Trophoblast cell (in vitro differentiated cells and primary cell): ENCODE data around the gene SSPN.

Source experiments
- DNase-seq, 2 donors: peaks; one replicate each; pipeline ENCODE4 v3.0.0-alpha.2; 2016
- H2AFZ ChIP-seq: 2 replicates; pipeline ENCODE4 v1.6.1; 2013; ENCODE audit warnings: low read length, moderate library complexity, mild to moderate bottlenecking; ENCODE audit not compliant: insufficient read depth, poor library complexity
- H2AK5ac ChIP-seq: 2 replicates; pipeline ENCODE4 v1.6.1; 2013; ENCODE audit warnings: mild to moderate bottlenecking, low read length
- H2BK120ac ChIP-seq: 2 replicates; pipeline ENCODE4 v1.6.1; 2013; ENCODE audit warnings: low read length, mild to moderate bottlenecking, moderate library complexity; ENCODE audit not compliant: insufficient read depth, poor library complexity
- H2BK12ac ChIP-seq: 2 replicates; pipeline ENCODE4 v1.6.1; 2013; ENCODE audit warnings: mild to moderate bottlenecking, low read length, moderate library complexity
- H2BK5ac ChIP-seq: 2 replicates; pipeline ENCODE4 v1.6.1; 2013; ENCODE audit warnings: low read length, low read depth, moderate library complexity, mild to moderate bottlenecking; ENCODE audit not compliant: poor library complexity
- H3K14ac ChIP-seq: 2 replicates; pipeline ENCODE4 v1.6.1; 2013; ENCODE audit warnings: mild to moderate bottlenecking, low read length
- H3K18ac ChIP-seq: 2 replicates; pipeline ENCODE4 v1.6.1; 2013; ENCODE audit warnings: mild to moderate bottlenecking, low read length
- H3K23ac ChIP-seq: 2 replicates; pipeline ENCODE4 v1.6.1; 2013; ENCODE audit warnings: low read length
- H3K27ac ChIP-seq: 2 replicates; pipeline ENCODE4 v1.5.1; 2013; ENCODE audit warnings: low read depth, mild to moderate bottlenecking, inconsistent platforms, low read length, moderate library complexity
- H3K27me3 ChIP-seq: 2 replicates; pipeline ENCODE4 v1.6.1; 2013; ENCODE audit warnings: inconsistent platforms, mild to moderate bottlenecking, low read length, moderate library complexity; ENCODE audit not compliant: insufficient read depth
- H3K36me3 ChIP-seq, 2 experiments: 1 replicate in 1 of 2; 2 replicates in 1 of 2; pipeline ENCODE4 v1.6.1; 2013; ENCODE audit warnings: low read length in 2 of 2, mild to moderate bottlenecking in 2 of 2, moderate library complexity in 1 of 2; ENCODE audit not compliant: insufficient read depth in 2 of 2, control insufficient read depth in 1 of 2
- H3K4ac ChIP-seq: 2 replicates; pipeline ENCODE4 v1.6.1; 2013; ENCODE audit warnings: low read depth, mild to moderate bottlenecking, low read length, moderate library complexity
- H3K4me1 ChIP-seq, 2 experiments: 1 replicate in 1 of 2; 2 replicates in 1 of 2; pipeline ENCODE4 v1.6.1; 2013; ENCODE audit warnings: low read length in 2 of 2, mild to moderate bottlenecking in 2 of 2, moderate library complexity in 1 of 2; ENCODE audit not compliant: insufficient read depth in 2 of 2, control insufficient read depth in 1 of 2
- H3K4me2 ChIP-seq: 2 replicates; pipeline ENCODE4 v1.6.1; 2013; ENCODE audit warnings: inconsistent platforms, mild to moderate bottlenecking, low read length, moderate library complexity
- H3K4me3 ChIP-seq: 2 replicates; pipeline ENCODE4 v1.5.1; 2013; ENCODE audit warnings: mild to moderate bottlenecking, low read depth, low read length, inconsistent platforms
- H3K79me1 ChIP-seq: one replicate; pipeline ENCODE4 v1.6.1; 2013; ENCODE audit warnings: low read length
- H3K79me2 ChIP-seq: 2 replicates; pipeline ENCODE4 v1.6.1; 2013; ENCODE audit warnings: low read length, mild to moderate bottlenecking; ENCODE audit not compliant: control insufficient read depth, insufficient read depth, poor library complexity
- H3K9ac ChIP-seq: 2 replicates; pipeline ENCODE4 v1.6.1; 2013; ENCODE audit warnings: mild to moderate bottlenecking, low read length
- H3K9me3 ChIP-seq: 2 replicates; pipeline ENCODE4 v1.6.1; 2013; ENCODE audit warnings: low read depth, mild to moderate bottlenecking, control low read depth, inconsistent platforms, low read length; ENCODE audit not compliant: insufficient read depth
- H4K12ac ChIP-seq: 2 replicates; pipeline ENCODE4 v1.6.1; 2013; ENCODE audit warnings: low read depth, mild to moderate bottlenecking, low read length, moderate library complexity
- H4K8ac ChIP-seq: 2 replicates; pipeline ENCODE4 v1.6.1; 2013; ENCODE audit warnings: low read depth, mild to moderate bottlenecking, low read length, moderate library complexity
- H4K91ac ChIP-seq: one replicate; pipeline ENCODE4 v1.6.1; 2013; ENCODE audit warnings: low read depth, mild to moderate bottlenecking, low read length, moderate library complexity
- WGBS: extraction: QIAGEN DNeasy Blood & Tissue Kit; methylation state at CpG from one replicate; pipeline ENCODE4 v1.1.7; 2013; ENCODE audit warnings: missing lambda C conversion rate; ENCODE audit not compliant: insufficient read length, insufficient coverage; ENCODE audit errors: extremely low coverage; 5-methylcytosine and 5-hydroxymethylcytosine counted together

SSPN gene

GRCh38 chr12:26214121-26214520 is 18.7 kb downstream of the SSPN start:
- no peak overlapping the region for H3K4me3 ChIP-seq
- H4K8ac ChIP-seq = no peak overlapping the region
- H2AFZ ChIP-seq = no peak overlapping the region
- H3K14ac ChIP-seq = no peak overlapping the region
- H3K4me2 ChIP-seq = no peak overlapping the region
- no peaks in the 10 kb centered on the region for H3K27me3 ChIP-seq
- no peak overlapping the region for H3K4ac ChIP-seq
- WGBS = no CpG with 5 or more reads among the region's 2 CpGs
- H4K91ac ChIP-seq = no peak overlapping the region
- no peak overlapping the region for H3K18ac ChIP-seq
- H3K36me3 ChIP-seq = no peaks in the 10 kb centered on the region
- H2AK5ac ChIP-seq = no peak overlapping the region
- H3K79me2 ChIP-seq = no peaks in the 10 kb centered on the region
- no peak for DNase-seq
- H3K27ac ChIP-seq = no peak overlapping the region
- H2BK5ac ChIP-seq = no peak overlapping the region
- no peak overlapping the region for H3K9ac ChIP-seq
- H2BK12ac ChIP-seq = no peak overlapping the region
- H4K12ac ChIP-seq = no peak overlapping the region
- H3K4me1 ChIP-seq = no peaks in the 10 kb centered on the region
- H3K79me1 ChIP-seq = no peaks in the 10 kb centered on the region
- no peak overlapping the region for H3K23ac ChIP-seq
- no peaks in the 10 kb centered on the region for H3K9me3 ChIP-seq
- H2BK120ac ChIP-seq = no peak overlapping the region

GRCh38 chr12:26219736-26220135 is 24.4 kb downstream of the SSPN start:
- no CpG with 5 or more reads among the region's 6 CpGs for WGBS
- H2AK5ac ChIP-seq = no peak overlapping the region
- no peak overlapping the region for H3K23ac ChIP-seq
- H3K36me3 ChIP-seq = no peaks in the 10 kb centered on the region
- no peak overlapping the region for H3K18ac ChIP-seq
- no peaks in the 10 kb centered on the region for H3K4me1 ChIP-seq
- H3K79me2 ChIP-seq = no peaks in the 10 kb centered on the region
- H4K91ac ChIP-seq = no peak overlapping the region
- no peak for DNase-seq
- H3K79me1 ChIP-seq = no peaks in the 10 kb centered on the region
- H3K4ac ChIP-seq = no peak overlapping the region
- no peak overlapping the region for H3K27ac ChIP-seq
- no peak overlapping the region for H2BK120ac ChIP-seq
- no peak overlapping the region for H2BK12ac ChIP-seq
- H2BK5ac ChIP-seq = no peak overlapping the region
- H3K9ac ChIP-seq = no peak overlapping the region
- no peak overlapping the region for H3K4me2 ChIP-seq
- H4K8ac ChIP-seq = no peak overlapping the region
- no peak overlapping the region for H3K4me3 ChIP-seq
- no peaks in the 10 kb centered on the region for H3K27me3 ChIP-seq
- H3K9me3 ChIP-seq = no peaks in the 10 kb centered on the region
- H3K14ac ChIP-seq = no peak overlapping the region
- H2AFZ ChIP-seq = no peak overlapping the region
- no peak overlapping the region for H4K12ac ChIP-seq

GRCh38 chr12:26224657-26225056 is 29.3 kb downstream of the SSPN start:
- Histone ChIP-seq H2AK5ac (no peak overlapping the region), H3K4me3 (no peak overlapping the region), H4K91ac (no peak overlapping the region), H3K9ac (no peak overlapping the region), H3K27ac (no peak overlapping the region), H3K79me1 (no peaks in the 10 kb centered on the region), H3K18ac (no peak overlapping the region), H3K4me1 (peaks cover 5 to 6% of the 10 kb centered on the region in 2 experiments), H3K79me2 (no peaks in the 10 kb centered on the region), H3K14ac (no peak overlapping the region), H2AFZ (no peak overlapping the region), H4K12ac (no peak overlapping the region), H3K4ac (no peak overlapping the region), H2BK5ac (no peak overlapping the region), H2BK12ac (no peak overlapping the region), H3K27me3 (peaks cover 8% of the 10 kb centered on the region), H3K36me3 (no peaks in the 10 kb centered on the region), H2BK120ac (no peak overlapping the region), H3K4me2 (no peak overlapping the region), H4K8ac (no peak overlapping the region), H3K9me3 (no peaks in the 10 kb centered on the region), H3K23ac (no peak overlapping the region)
- no peak for DNase-seq
- no CpG with 5 or more reads among the region's 5 CpGs for WGBS

- Histone ChIP-seq H2BK120ac (no peak overlapping the region), H3K18ac (no peak overlapping the region)
- no CpG with 5 or more reads among the region's 10 CpGs for WGBS
These were observed 30.7 kb downstream of the SSPN start for GRCh38 chr12:26226122-26226521.

More at GRCh38 chr12:26226122-26226521, 30.7 kb downstream of the SSPN start:
- no peak overlapping the region for H2AFZ ChIP-seq
- H3K79me2 ChIP-seq = no peaks in the 10 kb centered on the region
- H3K9ac ChIP-seq = no peak overlapping the region
- H3K23ac ChIP-seq = no peak overlapping the region
- H3K4me3 ChIP-seq = no peak overlapping the region
- peaks cover 5 to 6% of the 10 kb centered on the region in 2 experiments for H3K4me1 ChIP-seq
- H2BK5ac ChIP-seq = no peak overlapping the region
- H3K36me3 ChIP-seq = no peaks in the 10 kb centered on the region
- no peak overlapping the region for H3K14ac ChIP-seq
- no peak overlapping the region for H4K12ac ChIP-seq
- peaks cover 8% of the 10 kb centered on the region for H3K27me3 ChIP-seq
- H3K4ac ChIP-seq = no peak overlapping the region
- no peaks in the 10 kb centered on the region for H3K79me1 ChIP-seq
- no peaks in the 10 kb centered on the region for H3K9me3 ChIP-seq
- H2BK12ac ChIP-seq = no peak overlapping the region
- no peak overlapping the region for H3K27ac ChIP-seq
- no peak overlapping the region for H2AK5ac ChIP-seq
- no peak overlapping the region for H4K91ac ChIP-seq
- H4K8ac ChIP-seq = no peak overlapping the region
- DNase-seq = no peak
- H3K4me2 ChIP-seq = peak overlapping the region; percentile 91
